Effector memory CD4-positive, alpha-beta T cell (primary cell): ENCODE measurements around the gene GPR107.

Experiments
- DNase-seq, 3 donors: peaks; one replicate each; pipeline ENCODE4 v3.0.0-alpha.2; 2020
- H3K27ac ChIP-seq: 2 replicates; pipeline ENCODE4 v1.7.0; 2013; ENCODE audit warnings: mild to moderate bottlenecking, low read length, moderate library complexity; ENCODE audit not compliant: insufficient read depth, poor library complexity, severe bottlenecking
- H3K27me3 ChIP-seq: replicated peaks from 2 replicates; pipeline ENCODE4 v1.7.0; 2013; ENCODE audit warnings: mild to moderate bottlenecking, low read length; ENCODE audit not compliant: insufficient read depth, control insufficient read depth, poor library complexity, severe bottlenecking
- H3K36me3 ChIP-seq: 2 replicates; pipeline ENCODE4 v1.7.0; 2013; ENCODE audit warnings: mild to moderate bottlenecking, low read length, moderate library complexity; ENCODE audit not compliant: control insufficient read depth, insufficient read depth
- H3K4me1 ChIP-seq: 2 replicates; pipeline ENCODE4 v1.7.0; 2013; ENCODE audit warnings: low read length, mild to moderate bottlenecking; ENCODE audit not compliant: control insufficient read depth, insufficient read depth, poor library complexity, severe bottlenecking
- H3K4me3 ChIP-seq: 2 replicates; pipeline ENCODE4 v1.7.0; 2013; ENCODE audit warnings: low read length, low read depth, mild to moderate bottlenecking; ENCODE audit not compliant: insufficient read depth, poor library complexity, severe bottlenecking
- H3K9me3 ChIP-seq: 2 replicates; pipeline ENCODE4 v1.7.0; 2013; ENCODE audit warnings: mild to moderate bottlenecking, low read length, moderate library complexity; ENCODE audit not compliant: control insufficient read depth

The GPR107 gene

GRCh38 chr9:130139251-130139650 is 85.5 kb downstream of the GPR107 start:
- no peaks in the 10 kb centered on the region for H3K4me1 ChIP-seq
- H3K27ac ChIP-seq: no peak overlapping the region
- DNase-seq: no peak
- H3K27me3 ChIP-seq: peaks cover 6% of the 10 kb centered on the region
- no peaks in the 10 kb centered on the region for H3K9me3 ChIP-seq
- H3K4me3 ChIP-seq: no peak overlapping the region
- peaks cover 8% of the 10 kb centered on the region for H3K36me3 ChIP-seq

GRCh38 chr9:130140706-130141105 is 87.0 kb downstream of the GPR107 start:
- H3K9me3 ChIP-seq: no peaks in the 10 kb centered on the region
- peaks cover 11% of the 10 kb centered on the region for H3K27me3 ChIP-seq
- H3K36me3 ChIP-seq: peaks cover 3% of the 10 kb centered on the region
- H3K4me1 ChIP-seq: no peaks in the 10 kb centered on the region
- no peak overlapping the region for H3K27ac ChIP-seq
- H3K4me3 ChIP-seq: no peak overlapping the region
- DNase-seq: no peak

GRCh38 chr9:130142056-130142455 is 88.3 kb downstream of the GPR107 start:
- no peak overlapping the region for H3K4me3 ChIP-seq
- no peaks in the 10 kb centered on the region for H3K36me3 ChIP-seq
- peaks cover 11% of the 10 kb centered on the region for H3K27me3 ChIP-seq
- H3K9me3 ChIP-seq: no peaks in the 10 kb centered on the region
- H3K27ac ChIP-seq: no peak overlapping the region
- H3K4me1 ChIP-seq: no peaks in the 10 kb centered on the region
- no peak for DNase-seq

- Histone ChIP-seq H3K4me1 (no peaks in the 10 kb centered on the region), H3K4me3 (no peak overlapping the region), H3K27me3 (peaks cover 11% of the 10 kb centered on the region), H3K27ac (no peak overlapping the region), H3K9me3 (no peaks in the 10 kb centered on the region), H3K36me3 (no peaks in the 10 kb centered on the region)
- DNase-seq: no peak
Measured at GRCh38 chr9:130142641-130143040, 88.9 kb downstream of the GPR107 start.

GRCh38 chr9:130143279-130143893 is 89.7 kb downstream of the GPR107 start:
- no peak overlapping the region for H3K4me3 ChIP-seq
- DNase-seq: no peak
- no peaks in the 10 kb centered on the region for H3K36me3 ChIP-seq
- peaks cover 11% of the 10 kb centered on the region for H3K27me3 ChIP-seq
- no peaks in the 10 kb centered on the region for H3K4me1 ChIP-seq
- no peaks in the 10 kb centered on the region for H3K9me3 ChIP-seq
- no peak overlapping the region for H3K27ac ChIP-seq

- Histone ChIP-seq H3K27me3 (peaks cover 11% of the 10 kb centered on the region), H3K9me3 (no peaks in the 10 kb centered on the region), H3K27ac (no peak overlapping the region), H3K4me1 (no peaks in the 10 kb centered on the region), H3K4me3 (no peak overlapping the region), H3K36me3 (no peaks in the 10 kb centered on the region)
- no peak for DNase-seq
Measured at GRCh38 chr9:130143958-130144366, 90.3 kb downstream of the GPR107 start.

- H3K4me3 ChIP-seq: no peak overlapping the region
- H3K27ac ChIP-seq: no peak overlapping the region
- no peak for DNase-seq
- peaks cover 11% of the 10 kb centered on the region for H3K27me3 ChIP-seq
- H3K9me3 ChIP-seq: no peaks in the 10 kb centered on the region
- no peaks in the 10 kb centered on the region for H3K4me1 ChIP-seq
- no peaks in the 10 kb centered on the region for H3K36me3 ChIP-seq
Measured at GRCh38 chr9:130144703-130145102, 91.0 kb downstream of the GPR107 start.

- Histone ChIP-seq H3K9me3 (no peaks in the 10 kb centered on the region), H3K4me3 (no peak overlapping the region), H3K27me3 (peaks cover 11% of the 10 kb centered on the region), H3K27ac (no peak overlapping the region), H3K4me1 (no peaks in the 10 kb centered on the region), H3K36me3 (no peaks in the 10 kb centered on the region)
- no peak for DNase-seq
Measured at GRCh38 chr9:130145658-130146057, 92.0 kb downstream of the GPR107 start.

- H3K27me3 ChIP-seq: peaks cover 11% of the 10 kb centered on the region
- H3K36me3 ChIP-seq: no peaks in the 10 kb centered on the region
- H3K9me3 ChIP-seq: no peaks in the 10 kb centered on the region
- no peak overlapping the region for H3K27ac ChIP-seq
- no peak overlapping the region for H3K4me3 ChIP-seq
- no peaks in the 10 kb centered on the region for H3K4me1 ChIP-seq
- no peak for DNase-seq
Measured at GRCh38 chr9:130147198-130147597, 93.5 kb downstream of the GPR107 start.

GRCh38 chr9:130147910-130148309 is 94.2 kb downstream of the GPR107 start:
- Histone ChIP-seq H3K9me3 (no peaks in the 10 kb centered on the region), H3K36me3 (no peaks in the 10 kb centered on the region), H3K4me3 (no peak overlapping the region), H3K27ac (no peak overlapping the region), H3K27me3 (peaks cover 11% of the 10 kb centered on the region), H3K4me1 (no peaks in the 10 kb centered on the region)
- no peak for DNase-seq
